Keratinocyte (primary cell): Measurements from ENCODE around the gene TSPAN18.

Source experiments
- EZH2 ChIP-seq: IDR thresholded peaks from one replicate; pipeline ENCODE4 v1.6.1; 2012; ENCODE audit warnings: inconsistent platforms, mild to moderate bottlenecking, low read length, moderate library complexity
- TF ChIP-seq, protein P1 (sequence below), 3 experiments: IDR thresholded peaks in 1 of 3; conservative IDR thresholded peaks in 1 of 3; optimal IDR thresholded peaks in 1 of 3; 2 replicates in 2 of 3; 3 replicates in 1 of 3; pipeline versions ENCODE3 to v1.5.1; 2011; ENCODE audit warnings: low read length in 3 of 3, mild to moderate bottlenecking in 3 of 3, moderate library complexity in 2 of 3, control low read depth in 1 of 3, inconsistent platforms in 1 of 3; ENCODE audit not compliant: insufficient read depth in 2 of 3; ENCODE audit errors: extremely low read depth in 1 of 3

DNA sequence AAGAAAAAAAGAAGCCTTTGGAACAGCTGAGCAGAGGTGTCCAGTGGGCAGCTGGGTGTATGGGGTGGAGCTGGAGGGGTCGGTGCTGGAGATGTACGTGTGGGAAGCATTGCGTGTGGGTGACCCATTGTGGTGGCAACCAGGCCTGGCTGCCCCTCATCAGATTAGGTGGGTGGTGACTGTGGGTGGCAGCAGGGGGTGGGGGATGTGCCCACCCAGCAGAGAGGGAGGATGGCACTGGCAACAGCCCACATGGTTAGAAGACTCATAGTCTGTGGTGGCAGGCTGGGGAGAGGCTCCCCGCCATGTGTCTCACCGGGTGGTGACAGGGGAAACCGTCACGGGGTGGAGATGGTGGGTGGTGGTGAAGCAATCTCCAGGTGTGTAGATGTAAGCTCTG, 196.4 kb downstream of the TSPAN18 start:
- TF ChIP-seq, protein P1, sequence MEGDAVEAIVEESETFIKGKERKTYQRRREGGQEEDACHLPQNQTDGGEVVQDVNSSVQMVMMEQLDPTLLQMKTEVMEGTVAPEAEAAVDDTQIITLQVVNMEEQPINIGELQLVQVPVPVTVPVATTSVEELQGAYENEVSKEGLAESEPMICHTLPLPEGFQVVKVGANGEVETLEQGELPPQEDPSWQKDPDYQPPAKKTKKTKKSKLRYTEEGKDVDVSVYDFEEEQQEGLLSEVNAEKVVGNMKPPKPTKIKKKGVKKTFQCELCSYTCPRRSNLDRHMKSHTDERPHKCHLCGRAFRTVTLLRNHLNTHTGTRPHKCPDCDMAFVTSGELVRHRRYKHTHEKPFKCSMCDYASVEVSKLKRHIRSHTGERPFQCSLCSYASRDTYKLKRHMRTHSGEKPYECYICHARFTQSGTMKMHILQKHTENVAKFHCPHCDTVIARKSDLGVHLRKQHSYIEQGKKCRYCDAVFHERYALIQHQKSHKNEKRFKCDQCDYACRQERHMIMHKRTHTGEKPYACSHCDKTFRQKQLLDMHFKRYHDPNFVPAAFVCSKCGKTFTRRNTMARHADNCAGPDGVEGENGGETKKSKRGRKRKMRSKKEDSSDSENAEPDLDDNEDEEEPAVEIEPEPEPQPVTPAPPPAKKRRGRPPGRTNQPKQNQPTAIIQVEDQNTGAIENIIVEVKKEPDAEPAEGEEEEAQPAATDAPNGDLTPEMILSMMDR (optimal IDR thresholded peaks at IDR 0.05 in 1 of 3, IDR thresholded peaks at IDR 0.05 in 1 of 3, conservative IDR thresholded peaks at IDR 0.05 in 1 of 3; ENCODE audit: extremely low read depth in 1 of 3, insufficient read depth in 2 of 3, low read length in 3 of 3): no peak
- TF ChIP-seq EZH2: no peak
